Endothelial cell of umbilical vein (primary cell): ENCODE data around the gene C2CD4D. TPM values are rescaled to one million over a fixed set of nuclear protein-coding genes. Genes with fewer than 3 reads are reported as not detected.

Experiments
- BruUV-seq: library from RNA; stranded (reverse); fragments of 400-500 nt; replicated peaks from 2 replicates; lab custom pipeline; 2021; lab: Mats Ljungman, UMichigan
- CTCF ChIA-PET: fragments of 300-600, 350-600 bp; sonication (Branson Sonifier 250); formaldehyde crosslinking; loops from one replicate; lab custom pipeline; 2021; ENCODE audit warnings: antibody characterized with exemption, inconsistent platforms; lab: Charles Lee
- POLR2A ChIA-PET: fragments of 300-600, 350-600 bp; sonication (Branson Sonifier 250); formaldehyde crosslinking; loops from one replicate; lab custom pipeline; 2021; ENCODE audit warnings: antibody characterized with exemption, inconsistent platforms; lab: Charles Lee
- DNase-seq: peaks from one replicate; pipeline ENCODE4 v3.0.0-alpha.2; 2011; ENCODE audit warnings: low read depth, low spot score
- FAIRE-seq: peaks from 2 replicates; lab custom pipeline; 2011; peaks lifted over from hg19 to GRCh38; lab: Jason Lieb, UNC
- H2AFZ ChIP-seq: 2 replicates; pipeline ENCODE4 v1.6.0; 2012; ENCODE audit warnings: low read depth, low read length, control low read depth, inconsistent platforms
- H3K27ac ChIP-seq: 2 replicates; pipeline ENCODE4 v1.5.1; 2011; ENCODE audit warnings: low read depth, mild to moderate bottlenecking, control low read depth, low read length, moderate library complexity; ENCODE audit not compliant: insufficient read depth
- H3K27me3 ChIP-seq, 2 experiments: 2 replicates each; pipeline versions ENCODE4 v1.6.0 to v1.6.1; 2011; ENCODE audit warnings: low read length in 2 of 2, mixed read lengths in 1 of 2; ENCODE audit not compliant: control insufficient read depth in 2 of 2, insufficient read depth in 2 of 2
- H3K36me3 ChIP-seq, 2 experiments: 2 replicates in 1 of 2; 3 replicates in 1 of 2; pipeline ENCODE4 v1.5.1; 2011; ENCODE audit warnings: low read length in 2 of 2, mild to moderate bottlenecking in 1 of 2, moderate library complexity in 1 of 2; ENCODE audit not compliant: control insufficient read depth in 2 of 2, insufficient read depth in 2 of 2; ENCODE audit errors: extremely low read depth in 1 of 2
- H3K4me1 ChIP-seq: 3 replicates; pipeline ENCODE4 v1.5.1; 2011; ENCODE audit warnings: mild to moderate bottlenecking, low read length; ENCODE audit not compliant: control insufficient read depth, insufficient read depth; ENCODE audit errors: extremely low read depth
- H3K4me2 ChIP-seq: 2 replicates; pipeline ENCODE4 v1.6.1; 2011; ENCODE audit warnings: low read length, control low read depth, mixed read lengths; ENCODE audit not compliant: insufficient read depth
- H3K4me3 ChIP-seq, 3 experiments: fragments of 200-600 bp in 1 of 3; sonication (generic), shearing (Covaris generic) in 1 of 3; replicated peaks in 1 of 3; 2 replicates each; pipeline ENCODE4 v1.5.1; 2011 to 2016; ENCODE audit warnings: control low read depth in 3 of 3, low read length in 3 of 3, mild to moderate bottlenecking in 2 of 3, inconsistent platforms in 1 of 3, low read depth in 1 of 3, moderate library complexity in 1 of 3; ENCODE audit not compliant: insufficient read depth in 1 of 3
- H3K79me2 ChIP-seq: 2 replicates; pipeline ENCODE4 v1.6.0; 2012; ENCODE audit warnings: low read length, inconsistent platforms; ENCODE audit not compliant: control insufficient read depth, insufficient read depth
- H3K9ac ChIP-seq: replicated peaks from 2 replicates; pipeline ENCODE3; 2011; ENCODE audit warnings: low read length, control low read depth; ENCODE audit not compliant: insufficient read depth; ENCODE audit errors: extremely low read depth
- H3K9me1 ChIP-seq: replicated peaks from 3 replicates; pipeline ENCODE4 v1.6.0; 2011; ENCODE audit warnings: mild to moderate bottlenecking, low read length; ENCODE audit not compliant: control insufficient read depth, insufficient read depth; ENCODE audit errors: extremely low read depth
- H3K9me3 ChIP-seq: replicated peaks from 2 replicates; pipeline ENCODE4 v1.5.1; 2012; ENCODE audit warnings: low read length, inconsistent platforms; ENCODE audit not compliant: control insufficient read depth, insufficient read depth
- H4K20me1 ChIP-seq: replicated peaks from 2 replicates; pipeline ENCODE3; 2011; ENCODE audit warnings: mild to moderate bottlenecking, low read length; ENCODE audit not compliant: control insufficient read depth, insufficient read depth; ENCODE audit errors: extremely low read depth
- EZH2 ChIP-seq: IDR thresholded peaks from 2 replicates; pipeline ENCODE4 v1.6.1; 2012; ENCODE audit warnings: borderline replicate concordance, low read depth, mild to moderate bottlenecking, moderate library complexity, low read length, inconsistent platforms; ENCODE audit not compliant: severe bottlenecking
- FOS ChIP-seq: IDR thresholded peaks from 2 replicates; pipeline ENCODE4 v1.6.1; 2011; ENCODE audit warnings: mild to moderate bottlenecking, low read length, moderate library complexity, borderline replicate concordance; ENCODE audit not compliant: insufficient read depth
- GATA2 ChIP-seq: IDR thresholded peaks from 2 replicates; pipeline ENCODE4 v1.7.0; 2011; ENCODE audit warnings: low read depth, mild to moderate bottlenecking, moderate library complexity, mixed read lengths, low read length; ENCODE audit not compliant: insufficient read length, insufficient read depth
- JUN ChIP-seq: IDR thresholded peaks from 2 replicates; pipeline ENCODE4 v1.6.1; 2011; ENCODE audit warnings: borderline replicate concordance, low read depth; ENCODE audit not compliant: insufficient read length, insufficient read depth
- MYC ChIP-seq: IDR thresholded peaks from one replicate; pipeline ENCODE4 v1.6.1; 2011; ENCODE audit warnings: mild to moderate bottlenecking, low read depth, low read length
- POLR2A ChIP-seq: IDR thresholded peaks from 2 replicates; pipeline ENCODE4 v1.6.1; 2012; ENCODE audit warnings: low read depth, mild to moderate bottlenecking, control low read depth, low read length
- POLR2AphosphoS5 ChIP-seq: IDR thresholded peaks from 2 replicates; pipeline ENCODE4 v1.6.1; 2012; ENCODE audit warnings: low read depth, mild to moderate bottlenecking, control low read depth, low read length, moderate library complexity; ENCODE audit not compliant: insufficient read depth
- dilution Hi-C: fragments of 300-500 bp; cut with MboI; formaldehyde crosslinking; loops from one replicate; pipeline ENCODE4 v1.15.0; 2019; ENCODE audit warnings: low sequenced_read_pairs; ENCODE audit not compliant: extremely low pct_ligation_motif_present
- intact Hi-C: fragments of 100-400 bp; cut with micrococcal nuclease; formaldehyde crosslinking; loops from one replicate; pipeline ENCODE4 v1.10.0; 2022
- polyA plus RNA-seq, 4 experiments: library from polyadenylated mRNA; depleted of rRNA in 3 of 4; stranded (reverse) in 3 of 4; unstranded in 1 of 4; fragments of >200 nt; gene quantifications; 2 replicates each; pipeline versions ENCODE4 v1.2.1 to v1.2.3, GENCODE V29; 2011 to 2012; ENCODE audit warnings: missing spikeins in 1 of 4
- total RNA-seq: library from RNA; stranded (reverse); gene quantifications from 2 replicates; pipeline ENCODE4 v1.2.3, GENCODE V29; 2021
- TF ChIP-seq, protein P1 (sequence below): IDR thresholded peaks from 2 replicates; pipeline ENCODE4 v1.6.1; 2011; ENCODE audit not compliant: insufficient read depth, insufficient read length
- TF ChIP-seq, protein P2 (sequence below), 2 donors: IDR thresholded peaks; 1 replicate in 1 of 2; 2 replicates in 1 of 2; pipeline ENCODE4 v1.5.1; 2011; ENCODE audit warnings: low read length in 2 of 2, mild to moderate bottlenecking in 2 of 2, moderate library complexity in 2 of 2, control low read depth in 1 of 2, inconsistent platforms in 1 of 2, low read depth in 1 of 2; ENCODE audit not compliant: insufficient read depth in 1 of 2; ENCODE audit errors: extremely low read depth in 1 of 2

C2CD4D gene
- total and polyA plus RNA-seq, 2 donors (not counting 3 experiments of a cell fraction or from before 2014, with no cell fraction given): not detected

DNA sequence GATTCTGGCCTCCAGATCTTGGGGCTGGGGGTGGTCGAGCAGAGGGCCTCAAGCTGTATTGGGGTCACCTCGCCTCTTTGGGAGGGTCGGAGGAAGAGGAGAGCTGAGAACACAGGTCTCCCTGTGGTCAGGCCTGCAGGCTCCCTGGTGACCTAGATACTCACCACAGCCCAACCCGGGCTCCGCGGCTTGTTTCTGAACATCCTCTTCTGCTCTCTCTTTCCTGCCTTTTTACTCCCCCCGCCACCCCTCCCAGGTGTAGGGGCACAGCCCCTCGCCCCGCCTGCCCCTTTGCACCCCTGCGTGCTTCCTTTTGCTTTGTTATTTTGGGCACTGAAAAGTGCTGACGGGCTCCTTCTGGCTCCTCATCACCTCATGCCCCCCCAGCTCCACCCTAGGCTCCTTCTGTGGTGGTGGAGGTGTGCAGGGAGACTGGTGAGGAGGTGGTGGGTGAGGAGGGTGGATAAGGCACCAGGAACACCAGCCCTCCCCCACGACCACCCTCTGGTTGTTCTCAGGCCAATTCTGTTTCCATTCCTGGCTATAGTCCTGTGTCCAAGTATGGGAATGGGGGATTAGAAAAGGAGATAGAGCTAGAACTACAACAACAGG, 23.8 kb downstream of the C2CD4D start:
- Histone ChIP-seq H3K4me3 (no peak overlapping the region), H2AFZ (no peak overlapping the region), H3K4me1 (no peaks in the 10 kb centered on the region), H3K9ac (no peak overlapping the region), H3K4me2 (no peak overlapping the region), H3K27ac (no peak overlapping the region), H3K9me3 (no peaks in the 10 kb centered on the region), H3K36me3 (no peaks in the 10 kb centered on the region), H3K79me2 (no peaks in the 10 kb centered on the region), H3K27me3 (peaks cover 0 to 3% of the 10 kb centered on the region in 2 experiments), H4K20me1 (no peaks in the 10 kb centered on the region), H3K9me1 (no peaks in the 10 kb centered on the region)
- TF ChIP-seq, protein P1, sequence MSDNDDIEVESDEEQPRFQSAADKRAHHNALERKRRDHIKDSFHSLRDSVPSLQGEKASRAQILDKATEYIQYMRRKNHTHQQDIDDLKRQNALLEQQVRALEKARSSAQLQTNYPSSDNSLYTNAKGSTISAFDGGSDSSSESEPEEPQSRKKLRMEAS: no peak
- TF ChIP-seq FOS (no peak), EZH2 (no peak), JUN (no peak), MYC (no peak), GATA2 (no peak), POLR2AphosphoS5 (no peak), POLR2A (no peak)
- TF ChIP-seq, protein P2, sequence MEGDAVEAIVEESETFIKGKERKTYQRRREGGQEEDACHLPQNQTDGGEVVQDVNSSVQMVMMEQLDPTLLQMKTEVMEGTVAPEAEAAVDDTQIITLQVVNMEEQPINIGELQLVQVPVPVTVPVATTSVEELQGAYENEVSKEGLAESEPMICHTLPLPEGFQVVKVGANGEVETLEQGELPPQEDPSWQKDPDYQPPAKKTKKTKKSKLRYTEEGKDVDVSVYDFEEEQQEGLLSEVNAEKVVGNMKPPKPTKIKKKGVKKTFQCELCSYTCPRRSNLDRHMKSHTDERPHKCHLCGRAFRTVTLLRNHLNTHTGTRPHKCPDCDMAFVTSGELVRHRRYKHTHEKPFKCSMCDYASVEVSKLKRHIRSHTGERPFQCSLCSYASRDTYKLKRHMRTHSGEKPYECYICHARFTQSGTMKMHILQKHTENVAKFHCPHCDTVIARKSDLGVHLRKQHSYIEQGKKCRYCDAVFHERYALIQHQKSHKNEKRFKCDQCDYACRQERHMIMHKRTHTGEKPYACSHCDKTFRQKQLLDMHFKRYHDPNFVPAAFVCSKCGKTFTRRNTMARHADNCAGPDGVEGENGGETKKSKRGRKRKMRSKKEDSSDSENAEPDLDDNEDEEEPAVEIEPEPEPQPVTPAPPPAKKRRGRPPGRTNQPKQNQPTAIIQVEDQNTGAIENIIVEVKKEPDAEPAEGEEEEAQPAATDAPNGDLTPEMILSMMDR (IDR thresholded peaks at IDR 0.05; ENCODE audit: extremely low read depth in 1 of 2, insufficient read depth in 1 of 2, low read depth in 1 of 2, low read length in 2 of 2): no peak
- CTCF ChIA-PET: no interaction called here
- POLR2A ChIA-PET: no interaction called here
- FAIRE-seq (no peak), DNase-seq (no peak)
- intact Hi-C loops (no loop called here), dilution Hi-C loops (no loop called here)
- no TSS peak for BruUV-seq
